ENCODE measurements around the gene GNAI1. TPM values are rescaled to one million over a fixed set of nuclear protein-coding genes. Genes with fewer than 3 reads are reported as not detected.

GNAI1 gene
- total RNA-seq, 1 experiment from 2014 or later: 30.4 TPM

DNA sequence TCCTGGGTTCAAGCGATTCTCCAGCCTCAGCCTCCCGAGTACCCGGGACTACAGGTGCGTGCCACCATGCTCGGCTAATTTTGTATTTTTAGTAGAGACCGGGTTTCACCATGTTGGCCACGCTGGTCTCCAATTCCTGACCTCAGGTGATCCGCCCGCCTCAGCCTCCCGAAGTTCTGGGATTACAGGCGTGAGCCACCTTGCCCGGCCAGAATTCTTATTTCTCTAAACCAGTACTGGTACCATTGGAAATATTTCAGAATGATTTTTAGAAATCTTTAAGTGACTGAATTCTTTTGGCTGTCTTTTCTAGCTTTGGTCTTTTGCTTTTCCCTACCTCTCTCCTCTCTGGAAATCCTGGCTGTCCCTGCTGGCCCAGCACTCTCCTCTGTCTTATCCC, 2.8 kb downstream of the GNAI1 start:
- Mint-ChIP-seq H3K27me3 (ENCODE audit: insufficient read depth, unreplicated experiment) (no peaks in the 10 kb centered on the region), H3K27ac (ENCODE audit: low read depth, unreplicated experiment) (peak overlapping the region; percentile 95), H3K4me3 (ENCODE audit: unreplicated experiment) (peak overlapping the region; percentile 98), H3K36me3 (ENCODE audit: insufficient read depth, unreplicated experiment) (peaks cover 11% of the 10 kb centered on the region), H3K4me1 (ENCODE audit: insufficient read depth, unreplicated experiment) (peaks cover 50% of the 10 kb centered on the region), H3K9me3 (ENCODE audit: unreplicated experiment) (no peaks in the 10 kb centered on the region)
- ChIA-PET CTCF (interaction anchor here (1.0 to 1.6 kb wide), 2 partner anchors 88 to 290 kb away, joined by 4 read pairs; no protein-coding TSS in a partner anchor), POLR2A (interaction anchor here (1.3 to 12.3 kb wide), 3 partner anchors 7 to 81 kb away, joined by 3 to 229 read pairs (median 45); no protein-coding TSS in a partner anchor)
- TF ChIP-seq, protein P1, sequence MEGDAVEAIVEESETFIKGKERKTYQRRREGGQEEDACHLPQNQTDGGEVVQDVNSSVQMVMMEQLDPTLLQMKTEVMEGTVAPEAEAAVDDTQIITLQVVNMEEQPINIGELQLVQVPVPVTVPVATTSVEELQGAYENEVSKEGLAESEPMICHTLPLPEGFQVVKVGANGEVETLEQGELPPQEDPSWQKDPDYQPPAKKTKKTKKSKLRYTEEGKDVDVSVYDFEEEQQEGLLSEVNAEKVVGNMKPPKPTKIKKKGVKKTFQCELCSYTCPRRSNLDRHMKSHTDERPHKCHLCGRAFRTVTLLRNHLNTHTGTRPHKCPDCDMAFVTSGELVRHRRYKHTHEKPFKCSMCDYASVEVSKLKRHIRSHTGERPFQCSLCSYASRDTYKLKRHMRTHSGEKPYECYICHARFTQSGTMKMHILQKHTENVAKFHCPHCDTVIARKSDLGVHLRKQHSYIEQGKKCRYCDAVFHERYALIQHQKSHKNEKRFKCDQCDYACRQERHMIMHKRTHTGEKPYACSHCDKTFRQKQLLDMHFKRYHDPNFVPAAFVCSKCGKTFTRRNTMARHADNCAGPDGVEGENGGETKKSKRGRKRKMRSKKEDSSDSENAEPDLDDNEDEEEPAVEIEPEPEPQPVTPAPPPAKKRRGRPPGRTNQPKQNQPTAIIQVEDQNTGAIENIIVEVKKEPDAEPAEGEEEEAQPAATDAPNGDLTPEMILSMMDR (IDR thresholded peaks at IDR 0.05; ENCODE audit: unreplicated experiment): no peak
- DNase-seq (ENCODE audit: unreplicated experiment): no peak
- intact Hi-C loops (cut with micrococcal nuclease): loop anchor here (5.0 kb wide), 1 partner anchor 150 kb away; no protein-coding TSS in a partner anchor
- BruUV-seq (replicated peaks): no TSS peak

DNA sequence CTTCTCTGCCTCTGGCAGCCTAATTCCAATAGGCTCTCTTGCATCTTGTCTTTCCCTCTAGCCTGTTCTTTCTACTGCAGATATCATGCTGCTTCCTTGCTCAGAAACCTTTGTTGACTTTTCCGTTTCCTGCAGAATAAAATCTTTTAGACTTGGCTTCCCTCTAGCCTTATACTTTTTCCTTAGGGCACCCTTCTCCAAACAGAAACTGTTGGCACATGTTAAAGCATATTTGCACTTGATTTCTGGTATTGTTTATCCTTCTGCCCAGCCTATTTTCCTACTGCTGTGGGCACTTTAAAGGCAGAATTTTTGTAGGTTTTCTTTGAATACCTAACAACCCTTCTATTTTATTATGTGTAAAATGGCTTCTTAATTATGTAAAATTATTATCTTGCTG, 4.6 kb downstream of the GNAI1 start:
- POLR2A ChIA-PET: interaction anchor here (0.7 to 12.3 kb wide), 3 partner anchors 12 to 173 kb away, joined by 5 to 229 read pairs (median 6); no protein-coding TSS in a partner anchor
- peaks cover 11% of the 10 kb centered on the region for H3K36me3 Mint-ChIP-seq (ENCODE audit: insufficient read depth, unreplicated experiment)

DNA sequence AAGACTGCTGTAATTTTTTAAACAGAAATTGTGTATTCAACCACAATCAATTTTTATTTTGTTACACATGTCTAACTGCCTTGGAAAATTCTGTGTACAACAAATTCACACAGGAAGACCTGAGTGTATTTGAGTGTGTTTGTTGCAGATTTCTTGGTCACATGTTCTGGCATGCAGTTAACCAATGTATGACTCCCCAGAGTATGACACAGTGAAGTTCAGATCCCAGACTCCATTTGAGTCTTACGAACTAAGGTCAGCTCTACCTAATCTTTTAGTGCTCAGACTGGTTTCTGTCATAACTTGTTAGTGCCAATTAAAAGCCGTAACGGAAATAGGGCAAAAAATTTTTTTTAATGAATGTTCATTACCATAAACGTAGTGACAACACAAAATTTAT, 5.8 kb downstream of the GNAI1 start:
- intact Hi-C loops (cut with micrococcal nuclease): no loop called here
- no peak overlapping the region for H3K27ac Mint-ChIP-seq (ENCODE audit: low read depth, unreplicated experiment)
- BruUV-seq (replicated peaks): no TSS peak
- no peak for DNase-seq (ENCODE audit: unreplicated experiment)
- no peaks in the 10 kb centered on the region for H3K9me3 Mint-ChIP-seq (ENCODE audit: unreplicated experiment)
- POLR2A ChIA-PET: interaction anchor here (1.0 to 12.3 kb wide), 2 partner anchors 11 to 78 kb away, joined by 4 to 229 read pairs; no protein-coding TSS in a partner anchor
- TF ChIP-seq, protein P1 (IDR thresholded peaks at IDR 0.05; ENCODE audit: unreplicated experiment): no peak
- H3K4me1 Mint-ChIP-seq (ENCODE audit: insufficient read depth, unreplicated experiment): peaks cover 52% of the 10 kb centered on the region
- H3K36me3 Mint-ChIP-seq (ENCODE audit: insufficient read depth, unreplicated experiment): peaks cover 11% of the 10 kb centered on the region
- CTCF ChIA-PET: no interaction called here
- H3K27me3 Mint-ChIP-seq (ENCODE audit: insufficient read depth, unreplicated experiment): no peaks in the 10 kb centered on the region
- H3K4me3 Mint-ChIP-seq (ENCODE audit: unreplicated experiment): peak overlapping the region; percentile 6

More for the DNA sequence above, 4.6 kb downstream of the GNAI1 start:
- no peaks in the 10 kb centered on the region for H3K27me3 Mint-ChIP-seq (ENCODE audit: insufficient read depth, unreplicated experiment)
- DNase-seq (ENCODE audit: unreplicated experiment): peak; percentile 14
- CTCF ChIA-PET: interaction anchor here (0.6 to 1.3 kb wide), 3 partner anchors 13 to 253 kb away, joined by 4 to 5 read pairs (median 5); no protein-coding TSS in a partner anchor
- no TSS peak for BruUV-seq (replicated peaks)
- intact Hi-C loops (cut with micrococcal nuclease): loop anchor here (5.0 kb wide), 1 partner anchor 148 kb away; no protein-coding TSS in a partner anchor
- H3K27ac Mint-ChIP-seq (ENCODE audit: low read depth, unreplicated experiment): peak overlapping the region; percentile 65
- TF ChIP-seq, protein P1 (IDR thresholded peaks at IDR 0.05; ENCODE audit: unreplicated experiment): no peak
- H3K9me3 Mint-ChIP-seq (ENCODE audit: unreplicated experiment): no peaks in the 10 kb centered on the region
- peaks cover 48% of the 10 kb centered on the region for H3K4me1 Mint-ChIP-seq (ENCODE audit: insufficient read depth, unreplicated experiment)
- H3K4me3 Mint-ChIP-seq (ENCODE audit: unreplicated experiment): peak overlapping the region; percentile 29

DNA sequence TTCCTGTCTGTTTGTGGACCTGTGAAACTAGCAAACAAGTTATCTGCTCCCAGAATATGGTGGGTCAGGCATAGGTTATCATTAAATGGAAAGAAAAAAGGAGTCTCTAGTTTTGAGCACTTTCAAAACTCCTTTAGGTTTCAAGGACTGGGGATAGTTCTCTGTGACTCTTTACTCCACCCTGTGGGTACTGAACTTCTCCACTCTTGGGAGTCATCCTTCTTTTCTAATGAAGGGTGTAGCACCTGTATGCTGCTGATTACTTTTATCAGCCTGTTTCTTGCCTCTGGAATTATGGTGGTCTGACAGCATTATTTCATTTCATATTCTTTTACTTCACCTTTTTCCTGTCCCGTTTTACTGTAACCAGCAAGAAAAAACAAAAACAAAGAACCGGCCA, 6.7 kb downstream of the GNAI1 start:
- H3K9me3 Mint-ChIP-seq (ENCODE audit: unreplicated experiment): no peaks in the 10 kb centered on the region
- no peak for DNase-seq (ENCODE audit: unreplicated experiment)
- H3K27ac Mint-ChIP-seq (ENCODE audit: low read depth, unreplicated experiment): no peak overlapping the region
- H3K36me3 Mint-ChIP-seq (ENCODE audit: insufficient read depth, unreplicated experiment): peaks cover 11% of the 10 kb centered on the region
- no TSS peak for BruUV-seq (replicated peaks)
- intact Hi-C loops (cut with micrococcal nuclease): no loop called here
- ChIA-PET CTCF (interaction anchor here (0.9 kb wide), 1 partner anchor 10 kb away, joined by 6 read pairs; no protein-coding TSS in a partner anchor), POLR2A (interaction anchor here (0.7 to 12.3 kb wide), 3 partner anchors 7 to 10 kb away, joined by 3 to 229 read pairs (median 4); no protein-coding TSS in a partner anchor)
- H3K27me3 Mint-ChIP-seq (ENCODE audit: insufficient read depth, unreplicated experiment): no peaks in the 10 kb centered on the region
- TF ChIP-seq, protein P1 (IDR thresholded peaks at IDR 0.05; ENCODE audit: unreplicated experiment): no peak
- no peak overlapping the region for H3K4me3 Mint-ChIP-seq (ENCODE audit: unreplicated experiment)
- H3K4me1 Mint-ChIP-seq (ENCODE audit: insufficient read depth, unreplicated experiment): peaks cover 61% of the 10 kb centered on the region
